ENCODE data around the gene EFR3B.
"Not testable (repeated sequence)": the region's sequence is repeated elsewhere in the genome, so short reads cannot be mapped to it uniquely, and the experiment has no call there.

EFR3B gene

DNA sequence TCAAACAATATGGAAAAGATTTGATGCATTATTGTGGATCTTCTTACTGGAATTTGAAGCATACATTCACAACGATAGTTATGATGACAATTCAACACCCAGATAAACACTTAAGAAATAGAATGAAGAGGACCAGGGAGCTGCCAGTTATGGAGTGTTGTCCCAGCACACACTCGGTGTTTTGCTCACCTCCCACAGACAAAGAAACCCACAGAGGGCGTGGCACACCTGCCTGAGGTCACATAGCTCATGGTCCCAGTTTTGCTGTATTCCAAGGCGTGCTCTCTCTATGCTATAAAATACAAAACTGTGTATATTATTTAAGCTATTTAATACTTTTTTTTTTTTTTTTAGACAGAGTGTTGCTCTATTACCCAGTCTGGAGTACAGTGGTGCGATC lies 31.1 kb downstream of the EFR3B start:
- no peak for DNase-seq

- no peak for DNase-seq
Measured at GRCh38 chr2:25073914-25074313, 32.0 kb downstream of the EFR3B start.

DNA sequence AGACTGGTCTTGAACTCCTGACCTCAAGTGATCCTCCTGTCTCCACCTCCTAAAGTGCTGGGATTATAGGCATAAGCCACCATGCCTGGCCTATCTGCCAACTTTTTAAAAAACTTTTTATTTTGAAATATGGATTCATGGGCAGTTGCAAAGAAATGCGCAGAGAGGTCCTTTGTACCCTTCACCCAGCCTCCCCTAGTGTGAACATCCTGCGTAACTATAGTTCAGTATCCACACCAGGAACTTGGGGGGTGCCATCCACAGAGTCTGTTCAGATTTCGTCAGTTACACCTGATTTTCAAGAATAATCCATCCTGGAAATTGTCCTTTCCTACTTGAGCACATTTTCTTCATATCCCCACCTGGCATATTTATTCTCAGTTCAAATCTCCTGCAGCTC lies 33.0 kb downstream of the EFR3B start:
- DNase-seq: no peak

- DNase-seq: no peak
Measured at GRCh38 chr2:25076749-25077148, 34.9 kb downstream of the EFR3B start.

GRCh38 chr2:25077789-25078169 lies 35.9 kb downstream of the EFR3B start:
- no peak for DNase-seq

- no peak for DNase-seq
Measured at GRCh38 chr2:25078170-25079049, 36.5 kb downstream of the EFR3B start.

DNA sequence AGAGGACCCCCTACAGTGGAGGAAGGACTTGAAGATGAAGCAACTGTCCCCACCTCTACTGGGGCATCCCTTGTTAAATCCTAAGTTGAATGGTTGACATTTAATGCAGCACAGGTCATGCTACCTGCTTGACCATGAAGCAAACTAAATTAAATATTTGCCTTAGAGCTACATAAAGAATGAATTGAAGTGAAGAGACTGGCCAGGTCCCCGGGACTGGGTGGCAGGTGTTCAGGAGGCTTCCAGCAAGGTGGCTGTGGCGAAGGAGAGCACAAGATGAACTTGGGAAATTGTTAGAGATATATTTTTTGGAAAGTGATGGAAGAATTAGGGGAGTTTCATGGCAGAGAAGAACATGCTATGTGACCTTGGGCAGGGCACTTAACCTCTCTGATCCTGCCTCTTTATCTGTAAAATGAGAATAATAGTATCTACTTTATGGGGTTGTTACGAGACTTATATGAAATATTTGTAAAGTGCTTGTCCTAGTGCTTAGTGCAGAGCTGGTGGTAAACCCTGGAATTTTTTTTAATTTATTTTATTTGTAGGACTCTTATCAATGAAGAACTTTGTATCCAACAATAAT lies 37.3 kb downstream of the EFR3B start:
- no peak for DNase-seq

GRCh38 chr2:25081237-25081790 lies 39.4 kb downstream of the EFR3B start:
- DNase-seq: no peak

DNA sequence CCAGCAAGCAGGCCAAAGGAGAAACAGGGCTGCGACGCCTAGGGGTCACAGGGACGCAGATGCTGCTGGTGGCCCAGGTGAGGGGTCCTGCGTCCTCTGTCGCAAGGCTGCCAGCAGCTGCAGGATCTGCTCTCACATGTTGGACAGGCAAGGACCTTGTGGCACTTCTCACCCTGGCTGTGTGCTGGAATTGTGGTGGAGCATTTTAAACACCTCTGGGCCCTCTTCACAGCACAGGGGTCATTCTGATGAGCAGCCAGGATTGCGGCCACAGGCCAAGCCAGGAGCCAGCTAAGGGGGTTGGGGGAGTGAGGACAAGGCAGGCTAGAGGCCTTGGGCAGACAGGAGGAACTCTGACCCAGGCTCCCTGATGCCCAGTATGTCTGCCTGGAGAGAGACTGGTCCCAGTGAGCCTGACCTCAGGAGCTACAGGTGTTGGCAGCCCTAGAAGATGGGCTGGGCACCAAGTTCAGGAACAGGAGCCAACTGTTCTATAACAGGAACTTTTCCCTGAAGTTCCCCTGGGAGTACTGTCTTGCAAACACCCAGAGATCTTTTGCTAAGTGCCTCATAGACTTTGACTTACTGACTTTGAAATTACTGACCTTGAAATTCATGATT lies 40.2 kb downstream of the EFR3B start:
- no peak for DNase-seq

DNA sequence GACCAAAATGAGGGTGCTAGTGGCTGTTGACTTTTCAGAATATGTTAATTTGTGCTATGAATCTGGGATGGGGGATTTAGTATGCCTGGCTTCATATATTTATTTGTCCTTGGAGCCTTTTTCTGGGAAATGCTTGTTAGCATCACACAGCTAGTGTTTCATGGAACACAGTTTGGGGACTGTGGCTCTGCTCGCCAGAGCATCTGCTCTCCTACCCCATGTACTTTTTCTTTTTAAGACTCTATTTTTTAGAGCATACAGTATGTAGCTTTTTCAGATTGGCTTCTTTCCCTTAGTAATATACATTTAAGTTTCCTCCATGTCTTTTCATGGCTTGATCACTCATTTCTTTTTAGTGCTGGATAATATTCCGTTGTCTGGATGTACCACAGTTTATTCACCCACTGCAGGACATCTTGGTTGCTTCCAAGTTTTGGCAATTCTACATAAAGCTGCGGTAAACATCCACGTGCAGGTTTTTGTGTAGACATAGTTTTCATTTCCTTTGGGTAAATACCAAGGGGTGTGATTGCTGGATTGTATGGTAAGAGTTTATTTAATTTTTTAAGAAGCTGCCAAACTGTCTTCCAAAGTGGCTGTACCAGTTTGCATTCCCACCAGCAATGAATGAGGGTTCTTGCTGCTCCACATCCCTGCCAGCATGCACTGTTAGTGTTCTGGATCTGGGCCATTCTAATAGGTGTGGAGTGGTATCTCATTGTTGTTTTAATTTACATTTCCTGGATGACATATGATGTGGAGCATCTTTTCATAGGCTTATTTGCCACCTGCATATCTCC lies 44.1 kb downstream of the EFR3B start:
- DNase-seq: no peak

DNA sequence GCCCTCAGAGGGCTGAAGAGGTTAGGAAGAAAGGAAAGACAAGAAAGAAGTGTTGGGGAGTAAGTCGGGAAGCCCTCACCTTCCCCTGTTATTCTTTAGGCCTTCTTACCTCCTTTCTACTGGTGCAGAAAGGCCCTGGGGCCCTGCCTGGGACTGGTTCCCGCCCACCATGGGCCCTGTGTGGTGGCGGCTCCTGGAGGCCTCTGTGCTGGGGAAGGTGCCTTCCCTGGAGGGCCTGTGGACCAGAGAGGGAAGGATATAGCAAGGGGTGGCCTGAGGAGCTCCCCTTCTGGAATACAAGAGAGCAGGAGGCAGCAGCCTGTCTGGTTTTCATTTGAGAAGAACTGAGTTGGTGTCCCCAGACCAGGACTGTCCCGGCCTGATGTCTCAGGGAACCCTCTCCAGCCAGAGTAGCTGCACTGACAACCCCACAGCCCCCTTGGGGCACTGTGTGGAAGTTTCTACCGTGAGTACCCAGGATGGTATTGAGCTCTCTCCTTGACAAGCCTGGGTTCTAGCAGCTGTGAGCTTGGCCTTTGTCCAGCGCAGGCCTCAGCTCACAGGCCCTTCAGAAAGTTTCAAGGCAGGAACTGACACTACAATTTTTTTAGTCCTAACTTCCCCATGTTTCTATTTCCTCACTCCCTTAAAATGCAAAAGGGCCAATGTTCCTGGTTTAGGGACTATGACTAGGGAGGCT lies 47.1 kb downstream of the EFR3B start:
- peak; percentile 25 to 30 (median 27) for DNase-seq

- no peak for DNase-seq
Measured at GRCh38 chr2:25089605-25090315, 47.9 kb downstream of the EFR3B start.

GRCh38 chr2:25090801-25091200 lies 48.9 kb downstream of the EFR3B start:
- no peak for DNase-seq

DNA sequence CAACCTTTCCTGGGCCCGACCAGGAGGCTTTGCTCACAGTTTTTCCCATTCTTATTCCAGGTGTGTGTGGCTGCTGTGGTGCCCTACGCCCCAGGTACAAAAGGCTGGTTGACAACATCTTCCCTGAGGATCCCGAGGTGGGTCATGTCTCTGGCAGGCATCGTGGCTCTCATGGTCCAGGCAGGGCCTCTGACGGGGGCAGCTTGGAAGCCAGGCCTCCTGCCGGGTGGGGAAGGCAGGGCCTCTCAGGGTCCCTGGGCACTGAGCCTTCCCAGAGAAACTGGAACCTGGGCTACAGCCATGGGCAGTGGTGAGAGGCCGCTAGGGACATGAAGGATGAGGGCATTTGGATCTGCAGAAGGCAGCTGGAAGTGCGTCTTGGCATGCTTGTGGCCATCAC lies 49.4 kb downstream of the EFR3B start:
- DNase-seq: no peak

- DNase-seq: no peak
Measured at GRCh38 chr2:25098056-25098455, 56.2 kb downstream of the EFR3B start.

DNA sequence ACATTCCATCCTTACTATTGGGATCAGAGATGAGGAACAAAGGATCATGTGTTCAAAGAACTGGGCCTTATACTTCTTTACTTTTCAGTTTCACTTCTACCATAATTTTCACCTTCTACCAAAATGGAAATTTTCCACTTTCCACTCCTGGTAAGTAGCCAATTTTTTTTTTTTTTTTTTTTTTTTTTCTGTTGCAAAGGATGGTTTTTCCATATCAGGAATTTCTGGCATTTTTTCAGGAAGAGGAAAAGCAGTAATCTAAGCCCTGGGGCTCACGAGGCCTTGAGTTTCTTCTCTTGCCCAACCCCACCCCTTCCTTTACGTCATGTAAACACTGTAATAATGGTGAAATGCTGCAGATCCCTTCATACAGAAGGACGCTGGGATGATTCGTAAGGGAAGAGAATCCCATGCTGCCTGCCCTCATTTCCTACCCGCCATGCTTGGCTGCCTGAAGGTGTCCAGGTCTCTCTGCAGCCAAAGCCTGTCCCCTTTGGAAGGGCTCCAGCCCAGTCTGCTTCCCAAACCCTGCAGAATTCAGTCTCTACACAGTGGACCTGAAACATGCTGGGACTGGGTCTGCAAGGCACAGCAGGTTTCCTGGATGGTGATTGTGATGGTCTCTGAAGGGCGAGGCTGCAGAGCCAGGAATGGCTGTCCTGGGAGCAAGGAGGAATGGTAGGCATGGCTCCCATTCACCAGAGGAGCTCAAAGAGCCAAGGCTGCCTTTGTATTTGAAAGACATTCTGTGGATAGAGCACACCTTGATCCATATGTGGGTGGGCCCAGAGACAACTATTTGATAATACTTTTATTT lies 57.0 kb downstream of the EFR3B start:
- DNase-seq: peak; percentile 76 to 79 (median 79)

DNA sequence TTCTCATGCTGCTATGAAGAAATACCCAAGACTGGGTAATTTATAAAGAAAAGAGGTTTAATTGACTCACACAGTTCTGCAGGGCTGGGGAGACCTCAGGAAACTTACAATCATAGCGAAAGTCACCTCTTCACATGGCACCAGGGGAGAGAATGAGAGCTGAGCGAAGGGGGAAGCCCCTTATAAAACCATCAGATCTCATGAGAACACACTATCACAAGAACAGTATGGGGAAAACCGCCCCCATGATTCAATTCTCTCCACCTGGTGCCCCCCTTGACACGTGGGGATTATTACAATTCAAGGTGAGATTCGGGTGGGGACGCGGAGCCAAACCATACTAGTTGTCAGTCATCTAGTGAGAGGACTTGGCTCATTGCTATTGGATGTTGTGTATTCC lies 60.5 kb downstream of the EFR3B start:
- DNase-seq: not testable (repeated sequence)

DNA sequence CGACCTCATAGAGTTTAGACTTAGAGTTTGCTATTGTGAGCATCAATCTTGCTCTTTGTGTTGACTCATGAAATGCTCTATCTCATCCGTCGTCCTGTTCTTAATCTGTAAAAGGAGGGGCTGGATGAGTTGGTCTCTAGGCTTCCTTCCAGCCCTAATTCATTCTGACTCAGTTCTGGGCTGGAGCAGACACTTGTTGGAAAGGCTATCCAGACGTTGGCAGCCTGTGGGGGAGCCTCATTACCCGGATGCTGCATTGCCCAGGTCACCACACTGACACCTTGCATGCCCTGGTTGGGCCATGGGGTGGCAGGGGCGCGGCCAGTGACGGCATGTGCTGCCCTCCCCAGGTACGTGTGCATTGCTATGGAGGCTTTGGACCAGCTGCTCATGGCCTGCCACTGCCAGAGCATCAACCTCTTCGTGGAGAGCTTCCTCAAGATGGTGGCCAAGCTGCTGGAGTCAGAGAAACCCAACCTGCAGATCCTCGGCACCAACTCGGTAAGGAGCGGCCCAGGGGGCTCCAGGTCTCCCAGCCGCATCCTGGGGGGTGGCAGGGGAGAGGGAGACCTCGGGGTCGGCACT lies 61.5 kb downstream of the EFR3B start:
- DNase-seq: no peak

DNA sequence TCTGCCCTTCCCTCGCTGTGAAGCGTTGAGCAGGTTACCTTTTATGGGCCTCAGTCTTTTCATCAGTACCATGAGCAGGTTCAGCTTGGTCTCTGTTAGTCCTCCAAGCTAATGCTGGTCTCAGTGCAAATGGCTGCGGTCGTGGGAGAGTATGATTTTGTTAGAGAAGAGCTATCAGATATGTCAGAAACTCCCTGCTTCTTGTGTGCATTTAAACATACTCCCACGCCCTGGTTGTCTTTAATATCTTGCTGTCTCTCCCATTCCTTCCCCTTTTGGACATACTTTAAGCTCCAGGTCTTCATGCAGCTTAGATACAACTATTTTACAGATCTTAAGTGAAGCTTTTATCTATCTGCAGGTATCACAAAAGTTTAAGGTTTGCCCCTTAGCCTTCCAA lies 62.9 kb downstream of the EFR3B start:
- no peak for DNase-seq
